Measurements from ENCODE around the gene MYL2. TPM values are rescaled to one million over a fixed set of nuclear protein-coding genes. Genes with fewer than 3 reads are reported as not detected.

Gene MYL2
- total and polyA plus RNA-seq, 10 of the 15 experiments (the other 5 are each of a cell fraction or from before 2014, with no cell fraction given), result 0.08 to 1.8 (median 0.57) TPM; not detected in 1

DNA sequence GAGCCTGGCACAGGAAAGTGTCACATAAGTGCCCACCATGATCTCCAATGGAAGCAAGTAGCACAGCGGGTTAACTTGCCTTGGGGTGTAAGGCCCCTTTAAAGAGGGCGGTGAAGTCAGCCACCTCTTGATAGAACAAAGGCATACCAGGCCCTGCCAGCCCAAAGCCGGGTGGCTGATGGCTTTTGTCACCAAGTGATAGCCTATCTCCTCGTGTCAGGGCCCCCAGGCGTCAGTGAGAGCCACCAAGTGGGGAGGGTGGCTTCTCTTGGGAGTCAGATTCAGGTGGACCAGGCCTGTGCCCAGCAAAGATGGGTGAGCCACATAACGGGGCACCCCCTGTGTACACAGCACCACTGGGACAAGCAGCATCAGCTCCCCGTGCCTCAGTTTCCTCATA lies 8.3 kb upstream of the MYL2 start:
- H3K4me1 ChIP-seq (ENCODE audit: control insufficient read depth, insufficient read depth, low read length), result no peaks in the 10 kb centered on the region
- H3K9me3 ChIP-seq (replicated peaks; ENCODE audit: control insufficient read depth, insufficient read depth, low read length), result no peaks in the 10 kb centered on the region
- in situ Hi-C loops (cut with MboI) (no loop called here), intact Hi-C loops (cut with micrococcal nuclease; ENCODE audit: unreplicated experiment) (no loop called here)
- TF ChIP-seq RBBP5 (conservative IDR thresholded peaks at IDR 0.05), result no peak
- TF ChIP-seq MEF2B (IDR thresholded peaks at IDR 0.05; ENCODE audit: partially characterized antibody, poor library complexity, severe bottlenecking), result no peak
- no peak for TF ChIP-seq TCF12 (IDR thresholded peaks at IDR 0.05; ENCODE audit: low read depth, low read length)
- TF ChIP-seq HCFC1 (IDR thresholded peaks at IDR 0.05; ENCODE audit: low read length), result no peak
- TF ChIP-seq RCOR1 (conservative IDR thresholded peaks at IDR 0.05; ENCODE audit: low read depth, low read length), result no peak
- TF ChIP-seq CREB1 (IDR thresholded peaks at IDR 0.05; ENCODE audit: low read depth), result no peak
- TF ChIP-seq JUNB (IDR thresholded peaks at IDR 0.05), result no peak
- no peak for TF ChIP-seq MYC (IDR thresholded peaks at IDR 0.05; ENCODE audit: insufficient read depth, insufficient read length, insufficient replicate concordance, low read length, severe bottlenecking)
- TF ChIP-seq ETV6 (conservative IDR thresholded peaks at IDR 0.05 in 1 of 2, IDR thresholded peaks at IDR 0.05 in 1 of 2; ENCODE audit: borderline replicate concordance in 1 of 2, low read depth in 1 of 2), result no peak
- TF ChIP-seq CBX3 (IDR thresholded peaks at IDR 0.05; ENCODE audit: borderline replicate concordance, low read depth), result no peak
- TF ChIP-seq, protein P1, sequence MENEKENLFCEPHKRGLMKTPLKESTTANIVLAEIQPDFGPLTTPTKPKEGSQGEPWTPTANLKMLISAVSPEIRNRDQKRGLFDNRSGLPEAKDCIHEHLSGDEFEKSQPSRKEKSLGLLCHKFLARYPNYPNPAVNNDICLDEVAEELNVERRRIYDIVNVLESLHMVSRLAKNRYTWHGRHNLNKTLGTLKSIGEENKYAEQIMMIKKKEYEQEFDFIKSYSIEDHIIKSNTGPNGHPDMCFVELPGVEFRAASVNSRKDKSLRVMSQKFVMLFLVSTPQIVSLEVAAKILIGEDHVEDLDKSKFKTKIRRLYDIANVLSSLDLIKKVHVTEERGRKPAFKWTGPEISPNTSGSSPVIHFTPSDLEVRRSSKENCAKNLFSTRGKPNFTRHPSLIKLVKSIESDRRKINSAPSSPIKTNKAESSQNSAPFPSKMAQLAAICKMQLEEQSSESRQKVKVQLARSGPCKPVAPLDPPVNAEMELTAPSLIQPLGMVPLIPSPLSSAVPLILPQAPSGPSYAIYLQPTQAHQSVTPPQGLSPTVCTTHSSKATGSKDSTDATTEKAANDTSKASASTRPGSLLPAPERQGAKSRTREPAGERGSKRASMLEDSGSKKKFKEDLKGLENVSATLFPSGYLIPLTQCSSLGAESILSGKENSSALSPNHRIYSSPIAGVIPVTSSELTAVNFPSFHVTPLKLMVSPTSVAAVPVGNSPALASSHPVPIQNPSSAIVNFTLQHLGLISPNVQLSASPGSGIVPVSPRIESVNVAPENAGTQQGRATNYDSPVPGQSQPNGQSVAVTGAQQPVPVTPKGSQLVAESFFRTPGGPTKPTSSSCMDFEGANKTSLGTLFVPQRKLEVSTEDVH (IDR thresholded peaks at IDR 0.05; ENCODE audit: low read depth, partially characterized antibody), result no peak
- TF ChIP-seq, protein P2, sequence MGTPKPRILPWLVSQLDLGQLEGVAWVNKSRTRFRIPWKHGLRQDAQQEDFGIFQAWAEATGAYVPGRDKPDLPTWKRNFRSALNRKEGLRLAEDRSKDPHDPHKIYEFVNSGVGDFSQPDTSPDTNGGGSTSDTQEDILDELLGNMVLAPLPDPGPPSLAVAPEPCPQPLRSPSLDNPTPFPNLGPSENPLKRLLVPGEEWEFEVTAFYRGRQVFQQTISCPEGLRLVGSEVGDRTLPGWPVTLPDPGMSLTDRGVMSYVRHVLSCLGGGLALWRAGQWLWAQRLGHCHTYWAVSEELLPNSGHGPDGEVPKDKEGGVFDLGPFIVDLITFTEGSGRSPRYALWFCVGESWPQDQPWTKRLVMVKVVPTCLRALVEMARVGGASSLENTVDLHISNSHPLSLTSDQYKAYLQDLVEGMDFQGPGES (IDR thresholded peaks at IDR 0.05), result no peak
- no peak for TF ChIP-seq ZNF217 (IDR thresholded peaks at IDR 0.05)
- TF ChIP-seq, protein P3, sequence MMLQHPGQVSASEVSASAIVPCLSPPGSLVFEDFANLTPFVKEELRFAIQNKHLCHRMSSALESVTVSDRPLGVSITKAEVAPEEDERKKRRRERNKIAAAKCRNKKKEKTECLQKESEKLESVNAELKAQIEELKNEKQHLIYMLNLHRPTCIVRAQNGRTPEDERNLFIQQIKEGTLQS (IDR thresholded peaks at IDR 0.05; ENCODE audit: borderline replicate concordance, extremely low read depth, low read depth, low read length), result no peak
- FAIRE-seq, result no peak
- RAD21 ChIA-PET (ENCODE audit: unreplicated experiment), result no interaction called here
- H2AFZ ChIP-seq (ENCODE audit: control insufficient read depth, low read depth, low read length), result no peak overlapping the region
- H3K79me2 ChIP-seq (ENCODE audit: control insufficient read depth, insufficient read depth, low read length), result no peaks in the 10 kb centered on the region
- no peaks in the 10 kb centered on the region for H4K20me1 ChIP-seq (ENCODE audit: control insufficient read depth, insufficient read depth)
- no peaks in the 10 kb centered on the region for H3K36me3 ChIP-seq (ENCODE audit: control insufficient read depth in 2 of 2, insufficient read depth in 2 of 2, low read length in 1 of 2)
- H3K27me3 ChIP-seq (replicated peaks in 1 of 2; ENCODE audit: control insufficient read depth in 2 of 2, insufficient read depth in 2 of 2, low read length in 1 of 2), result no peaks in the 10 kb centered on the region; a peak in 1 of 4 replicates
- WGBS (ENCODE audit: insufficient coverage, insufficient replicate concordance, low lambda C conversion rate, missing lambda C conversion rate), result 46% methylated on average over 7 of the region's 7 CpGs
- POLR2A ChIA-PET, result no interaction called here
- no peak overlapping the region for H3K4me2 ChIP-seq (ENCODE audit: control insufficient read depth, insufficient read depth)
- CTCF ChIA-PET, result interaction anchor here (10.1 kb wide), 1 partner anchor 32 kb away, joined by 80 read pairs; no protein-coding TSS in a partner anchor
- no TSS peak for BruUV-seq (replicated peaks)
- H3K4me3 ChIP-seq, result no peak overlapping the region
- no peak for DNase-seq (ENCODE audit: low read depth, low spot score)
- H3K27ac ChIP-seq (ENCODE audit: control insufficient read depth, insufficient read depth), result no peak overlapping the region
- no peak overlapping the region for H3K9ac ChIP-seq (ENCODE audit: control insufficient read depth, insufficient read depth, low read length)
- ATAC-seq, result no peak
- SMC1A ChIA-PET (ENCODE audit: uncharacterized antibody, unreplicated experiment), result interaction anchor here (1.3 to 2.3 kb wide), 2 partner anchors 33 to 35 kb away, joined by 3 to 9 read pairs; no protein-coding TSS in a partner anchor

Data from GM12878 (cell line).